Naive B cell (primary cell): Measurements from ENCODE around the gene ITPR3. TPM values are rescaled to one million over a fixed set of nuclear protein-coding genes. Genes with fewer than 3 reads are reported as not detected.

Experiments
- ATAC-seq, 2 donors: fragments of 150-1000 bp; cut with Tn5 transposase; 2 replicates each; pipeline ENCODE4 v1.10.0; 2021; ENCODE audit warnings: low read depth in 2 of 2, mild to moderate bottlenecking in 2 of 2, moderate library complexity in 2 of 2
- DNase-seq: peaks from one replicate; pipeline ENCODE4 v3.0.0; 2022
- H3K27ac Mint-ChIP-seq, 6 donors: one replicate each; pipeline ENCODE4 v1.8.0; 2020 to 2022; ENCODE audit warnings: mild to moderate bottlenecking in 6 of 6, mixed read lengths in 6 of 6, moderate library complexity in 5 of 6, inconsistent platforms in 2 of 6
- H3K27me3 Mint-ChIP-seq, 3 donors: one replicate each; pipeline ENCODE4 v1.8.0; 2021 to 2022; ENCODE audit warnings: mixed read lengths in 3 of 3, mild to moderate bottlenecking in 1 of 3
- H3K36me3 Mint-ChIP-seq, 2 donors: one replicate each; pipeline ENCODE4 v1.8.0; 2020 to 2022; ENCODE audit warnings: mixed read lengths in 2 of 2, inconsistent platforms in 1 of 2, mild to moderate bottlenecking in 1 of 2
- H3K4me1 Mint-ChIP-seq, 3 donors: one replicate each; pipeline ENCODE4 v1.8.0; 2020 to 2022; ENCODE audit warnings: mixed read lengths in 3 of 3, inconsistent platforms in 1 of 3, mild to moderate bottlenecking in 1 of 3, moderate library complexity in 1 of 3
- H3K4me3 Mint-ChIP-seq, 8 donors: one replicate each; pipeline ENCODE4 v1.8.0; 2020 to 2022; ENCODE audit warnings: mild to moderate bottlenecking in 8 of 8, mixed read lengths in 8 of 8, moderate library complexity in 8 of 8, inconsistent platforms in 2 of 8
- H3K9me3 Mint-ChIP-seq, 7 donors: one replicate each; pipeline ENCODE4 v1.8.0; 2020 to 2022; ENCODE audit warnings: mixed read lengths in 7 of 7, mild to moderate bottlenecking in 5 of 7, inconsistent platforms in 2 of 7, moderate library complexity in 1 of 7
- polyA plus RNA-seq, 6 donors: library from polyadenylated mRNA; unstranded; fragments of 300-500 nt; fragmentation: Illumina TruSeq; gene quantifications; one replicate each; pipeline ENCODE4 v1.2.3, GENCODE V29; 2021; ENCODE audit warnings: low read depth in 6 of 6

ITPR3 gene
- polyA plus RNA-seq, 6 donors from 2014 or later, result 0.22 to 6.4 (median 1.7) TPM

- no peak for ATAC-seq
- no peaks in the 10 kb centered on the region for H3K9me3 Mint-ChIP-seq
- H3K4me3 Mint-ChIP-seq, result peak overlapping the region in 1 of 8 donors; percentile 71
- no peak overlapping the region for H3K27ac Mint-ChIP-seq
- peaks cover 15 to 40% of the 10 kb centered on the region in 2 donors for H3K36me3 Mint-ChIP-seq
- H3K4me1 Mint-ChIP-seq, result peaks cover 0 to 3% (median 0%) of the 10 kb centered on the region in 3 donors
- no peak for DNase-seq
- no peaks in the 10 kb centered on the region for H3K27me3 Mint-ChIP-seq
Measured at GRCh38 chr6:33685411-33686224, 64.5 kb downstream of the ITPR3 start.

- Mint-ChIP-seq H3K36me3 (peaks cover 11 to 48% of the 10 kb centered on the region in 2 donors), H3K27ac (no peak overlapping the region), H3K9me3 (no peaks in the 10 kb centered on the region), H3K4me1 (peaks cover 0 to 3% (median 0%) of the 10 kb centered on the region in 3 donors), H3K4me3 (peak overlapping the region in 1 of 8 donors; percentile 31), H3K27me3 (no peaks in the 10 kb centered on the region)
- ATAC-seq, result no peak
- DNase-seq, result no peak
Measured at GRCh38 chr6:33686225-33686924, 65.3 kb downstream of the ITPR3 start.

GRCh38 chr6:33686981-33687975 is 66.2 kb downstream of the ITPR3 start:
- DNase-seq, result no peak
- no peak for ATAC-seq

GRCh38 chr6:33688006-33688405 is 66.9 kb downstream of the ITPR3 start:
- Mint-ChIP-seq H3K9me3 (no peaks in the 10 kb centered on the region), H3K4me1 (peaks cover 9 to 15% (median 9%) of the 10 kb centered on the region in 3 donors), H3K4me3 (no peak overlapping the region), H3K27me3 (no peaks in the 10 kb centered on the region), H3K36me3 (peaks cover 9 to 49% of the 10 kb centered on the region in 2 donors), H3K27ac (no peak overlapping the region)
- DNase-seq (no peak), ATAC-seq (no peak)

More at GRCh38 chr6:33686981-33687975, 66.2 kb downstream of the ITPR3 start:
- no peaks in the 10 kb centered on the region for H3K27me3 Mint-ChIP-seq
- peak overlapping the region in 1 of 6 donors; percentile 67 for H3K27ac Mint-ChIP-seq
- peaks cover 9 to 49% of the 10 kb centered on the region in 2 donors for H3K36me3 Mint-ChIP-seq
- peaks cover 2 to 7% (median 3%) of the 10 kb centered on the region in 3 donors for H3K4me1 Mint-ChIP-seq
- no peaks in the 10 kb centered on the region for H3K9me3 Mint-ChIP-seq
- no peak overlapping the region for H3K4me3 Mint-ChIP-seq

GRCh38 chr6:33688451-33689147 is 67.5 kb downstream of the ITPR3 start:
- H3K4me1 Mint-ChIP-seq, result peaks cover 15 to 21% (median 15%) of the 10 kb centered on the region in 3 donors
- peaks cover 9 to 49% of the 10 kb centered on the region in 2 donors for H3K36me3 Mint-ChIP-seq
- no peaks in the 10 kb centered on the region for H3K9me3 Mint-ChIP-seq
- no peak for ATAC-seq
- H3K27me3 Mint-ChIP-seq, result no peaks in the 10 kb centered on the region
- H3K4me3 Mint-ChIP-seq, result no peak overlapping the region
- peak overlapping the region in 4 of 6 donors; percentile 15 to 64 (median 40) for H3K27ac Mint-ChIP-seq
- no peak for DNase-seq

GRCh38 chr6:33689148-33689494 is 68.0 kb downstream of the ITPR3 start:
- peak overlapping the region in 1 of 6 donors; percentile 64 for H3K27ac Mint-ChIP-seq
- ATAC-seq (no peak), DNase-seq (no peak)
- H3K4me1 Mint-ChIP-seq, result peaks cover 17 to 26% (median 21%) of the 10 kb centered on the region in 3 donors
- no peak overlapping the region for H3K4me3 Mint-ChIP-seq
- no peaks in the 10 kb centered on the region for H3K9me3 Mint-ChIP-seq
- H3K27me3 Mint-ChIP-seq, result no peaks in the 10 kb centered on the region
- H3K36me3 Mint-ChIP-seq, result peaks cover 9 to 49% of the 10 kb centered on the region in 2 donors

- ATAC-seq (no peak), DNase-seq (no peak)
- peaks cover 25 to 33% (median 28%) of the 10 kb centered on the region in 3 donors for H3K4me1 Mint-ChIP-seq
- H3K27ac Mint-ChIP-seq, result peak overlapping the region; percentile 21 to 75 (median 48)
- no peak overlapping the region for H3K4me3 Mint-ChIP-seq
- H3K27me3 Mint-ChIP-seq, result no peaks in the 10 kb centered on the region
- no peaks in the 10 kb centered on the region for H3K9me3 Mint-ChIP-seq
- peaks cover 9 to 42% of the 10 kb centered on the region in 2 donors for H3K36me3 Mint-ChIP-seq
Measured at GRCh38 chr6:33689879-33690278, 68.8 kb downstream of the ITPR3 start.

- no peak for DNase-seq
- no peak overlapping the region for H3K4me3 Mint-ChIP-seq
- H3K4me1 Mint-ChIP-seq, result peaks cover 32 to 42% (median 37%) of the 10 kb centered on the region in 3 donors
- peak overlapping the region in 5 of 6 donors; percentile 27 to 99 (median 47) for H3K27ac Mint-ChIP-seq
- peaks cover 9 to 37% of the 10 kb centered on the region in 2 donors for H3K36me3 Mint-ChIP-seq
- no peaks in the 10 kb centered on the region for H3K27me3 Mint-ChIP-seq
- ATAC-seq, result no peak
- H3K9me3 Mint-ChIP-seq, result no peaks in the 10 kb centered on the region
Measured at GRCh38 chr6:33690766-33691165, 69.6 kb downstream of the ITPR3 start.

GRCh38 chr6:33691456-33692077 is 70.4 kb downstream of the ITPR3 start:
- Mint-ChIP-seq H3K27me3 (no peaks in the 10 kb centered on the region), H3K36me3 (peaks cover 9 to 28% of the 10 kb centered on the region in 2 donors), H3K9me3 (no peaks in the 10 kb centered on the region), H3K4me3 (peak overlapping the region in 2 of 8 donors; percentile 41 to 62), H3K27ac (peak overlapping the region; percentile 76 to 99 (median 95)), H3K4me1 (peaks cover 39 to 50% (median 45%) of the 10 kb centered on the region in 3 donors)
- no peak for ATAC-seq
- DNase-seq, result no peak

- peaks cover 46 to 57% (median 52%) of the 10 kb centered on the region in 3 donors for H3K4me1 Mint-ChIP-seq
- DNase-seq, result no peak
Measured at GRCh38 chr6:33692078-33692759, 71.1 kb downstream of the ITPR3 start.

GRCh38 chr6:33692760-33693158 is 71.6 kb downstream of the ITPR3 start:
- H3K27ac Mint-ChIP-seq, result peak overlapping the region; percentile 94 to 99 (median 98)
- DNase-seq (peak; percentile 84), ATAC-seq (peak; percentile 78 to 81)
- H3K9me3 Mint-ChIP-seq, result no peaks in the 10 kb centered on the region
- H3K36me3 Mint-ChIP-seq, result peaks cover 9 to 23% of the 10 kb centered on the region in 2 donors
- peaks cover 51 to 62% (median 57%) of the 10 kb centered on the region in 3 donors for H3K4me1 Mint-ChIP-seq
- H3K4me3 Mint-ChIP-seq, result peak overlapping the region; percentile 11 to 84 (median 74)
- H3K27me3 Mint-ChIP-seq, result no peaks in the 10 kb centered on the region

More at GRCh38 chr6:33692078-33692759, 71.1 kb downstream of the ITPR3 start:
- no peaks in the 10 kb centered on the region for H3K9me3 Mint-ChIP-seq
- peak overlapping the region; percentile 94 to 99 (median 98) for H3K27ac Mint-ChIP-seq
- ATAC-seq, result no peak
- peaks cover 9 to 23% of the 10 kb centered on the region in 2 donors for H3K36me3 Mint-ChIP-seq
- peak overlapping the region in 7 of 8 donors; percentile 44 to 84 (median 73) for H3K4me3 Mint-ChIP-seq
- H3K27me3 Mint-ChIP-seq, result no peaks in the 10 kb centered on the region
